ENCODE data around the gene AKR1B1.

Gene AKR1B1

GRCh38 chr7:134446446-134446845 is 12.5 kb downstream of the AKR1B1 start:
- FAIRE-seq (no peak), DNase-seq (ENCODE audit: low spot score) (no peak)

GRCh38 chr7:134444961-134445315 is 14.0 kb downstream of the AKR1B1 start:
- DNase-seq (ENCODE audit: low spot score) (no peak), FAIRE-seq (no peak)

GRCh38 chr7:134444198-134444960 is 14.5 kb downstream of the AKR1B1 start:
- FAIRE-seq: no peak
- no peak for DNase-seq (ENCODE audit: low spot score)

- DNase-seq (ENCODE audit: low spot score) (no peak), FAIRE-seq (no peak)
These were observed 15.4 kb downstream of the AKR1B1 start for GRCh38 chr7:134443396-134444070.

- FAIRE-seq (no peak), DNase-seq (ENCODE audit: low spot score) (no peak)
These were observed 16.3 kb downstream of the AKR1B1 start for GRCh38 chr7:134442441-134443220.

GRCh38 chr7:134441264-134441663 is 17.6 kb downstream of the AKR1B1 start:
- DNase-seq (ENCODE audit: low spot score) (no peak), FAIRE-seq (no peak)

- DNase-seq (ENCODE audit: low spot score) (no peak), FAIRE-seq (no peak)
These were observed 18.4 kb downstream of the AKR1B1 start for GRCh38 chr7:134440476-134440875.

GRCh38 chr7:134440067-134440466 is 18.8 kb downstream of the AKR1B1 start:
- no peak for FAIRE-seq
- no peak for DNase-seq (ENCODE audit: low spot score)

- FAIRE-seq (no peak), DNase-seq (ENCODE audit: low spot score) (no peak)
These were observed 20.0 kb downstream of the AKR1B1 start for GRCh38 chr7:134438946-134439345.

- FAIRE-seq (no peak), DNase-seq (ENCODE audit: low spot score) (no peak)
These were observed 23.6 kb downstream of the AKR1B1 start for GRCh38 chr7:134435161-134435920.

GRCh38 chr7:134434701-134435100 is 24.2 kb downstream of the AKR1B1 start:
- FAIRE-seq (no peak), DNase-seq (ENCODE audit: low spot score) (no peak)

- FAIRE-seq (no peak), DNase-seq (ENCODE audit: low spot score) (no peak)
These were observed 25.5 kb downstream of the AKR1B1 start for GRCh38 chr7:134433430-134433829.

GRCh38 chr7:134432296-134433152 is 26.4 kb downstream of the AKR1B1 start:
- DNase-seq (ENCODE audit: low spot score): peak; percentile 80
- no peak for FAIRE-seq

- FAIRE-seq: no peak
- no peak for DNase-seq (ENCODE audit: low spot score)
These were observed 27.1 kb downstream of the AKR1B1 start for GRCh38 chr7:134431815-134432214.

- FAIRE-seq (no peak), DNase-seq (ENCODE audit: low spot score) (no peak)
These were observed 29.4 kb downstream of the AKR1B1 start for GRCh38 chr7:134429481-134429880.

GRCh38 chr7:134428942-134429341 is 30.0 kb downstream of the AKR1B1 start:
- DNase-seq (ENCODE audit: low spot score): no peak
- no peak for FAIRE-seq

GRCh38 chr7:134427896-134428295 is 31.0 kb downstream of the AKR1B1 start:
- no peak for DNase-seq (ENCODE audit: low spot score)
- no peak for FAIRE-seq

GRCh38 chr7:134425777-134426176 is 33.1 kb downstream of the AKR1B1 start:
- FAIRE-seq: no peak
- no peak for DNase-seq (ENCODE audit: low spot score)

- no peak for DNase-seq (ENCODE audit: low spot score)
- FAIRE-seq: no peak
These were observed 36.3 kb downstream of the AKR1B1 start for GRCh38 chr7:134422638-134423037.

- no peak for FAIRE-seq
- peak; percentile 25 for DNase-seq (ENCODE audit: low spot score)
These were observed 36.9 kb downstream of the AKR1B1 start for GRCh38 chr7:134422008-134422407.
